ENCODE data around the gene TMEM204. TPM values are rescaled to one million over a fixed set of nuclear protein-coding genes. Genes with fewer than 3 reads are reported as not detected.

TMEM204 gene
- total RNA-seq, 4 donors from 2014 or later = 9.4 to 22.5 (median 13.3) TPM

DNA sequence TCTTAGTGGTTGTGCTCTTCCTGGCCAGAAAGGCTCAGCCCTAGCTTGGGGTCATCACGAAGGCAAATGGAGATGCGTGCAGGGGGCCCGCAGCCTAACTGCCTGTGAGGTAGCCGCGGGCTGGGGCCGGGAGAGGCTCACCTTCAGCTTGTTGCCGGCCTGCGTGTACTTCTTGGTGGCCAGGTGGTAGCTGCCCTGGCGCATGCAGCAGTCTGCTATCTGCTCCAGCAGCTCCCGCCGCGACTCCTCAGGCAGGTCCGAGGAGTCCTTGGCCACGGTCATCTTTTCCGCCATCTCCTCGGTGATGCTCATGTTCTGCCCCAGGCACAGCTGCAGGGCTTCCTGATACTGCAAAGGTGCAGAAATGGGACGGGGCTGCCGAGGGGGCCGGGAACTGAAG lies 13.0 kb upstream of the TMEM204 start:
- Histone ChIP-seq H3K36me3 (no peaks in the 10 kb centered on the region), H3K27ac (no peak overlapping the region), H3K9me3 (no peaks in the 10 kb centered on the region), H3K4me3 (no peak overlapping the region), H3K27me3 (no peaks in the 10 kb centered on the region), H3K4me1 (no peaks in the 10 kb centered on the region)
- in situ Hi-C loops (cut with MboI; ENCODE audit: low pct_ligation_motif_present in 1 of 4, low pct_unique_long_range_greater_than_20kb in 1 of 4, low sequenced_read_pairs in 3 of 4) = no loop called here
- no peak for TF ChIP-seq EP300 (IDR thresholded peaks at IDR 0.05; ENCODE audit: low read depth)
- TF ChIP-seq, protein P1, sequence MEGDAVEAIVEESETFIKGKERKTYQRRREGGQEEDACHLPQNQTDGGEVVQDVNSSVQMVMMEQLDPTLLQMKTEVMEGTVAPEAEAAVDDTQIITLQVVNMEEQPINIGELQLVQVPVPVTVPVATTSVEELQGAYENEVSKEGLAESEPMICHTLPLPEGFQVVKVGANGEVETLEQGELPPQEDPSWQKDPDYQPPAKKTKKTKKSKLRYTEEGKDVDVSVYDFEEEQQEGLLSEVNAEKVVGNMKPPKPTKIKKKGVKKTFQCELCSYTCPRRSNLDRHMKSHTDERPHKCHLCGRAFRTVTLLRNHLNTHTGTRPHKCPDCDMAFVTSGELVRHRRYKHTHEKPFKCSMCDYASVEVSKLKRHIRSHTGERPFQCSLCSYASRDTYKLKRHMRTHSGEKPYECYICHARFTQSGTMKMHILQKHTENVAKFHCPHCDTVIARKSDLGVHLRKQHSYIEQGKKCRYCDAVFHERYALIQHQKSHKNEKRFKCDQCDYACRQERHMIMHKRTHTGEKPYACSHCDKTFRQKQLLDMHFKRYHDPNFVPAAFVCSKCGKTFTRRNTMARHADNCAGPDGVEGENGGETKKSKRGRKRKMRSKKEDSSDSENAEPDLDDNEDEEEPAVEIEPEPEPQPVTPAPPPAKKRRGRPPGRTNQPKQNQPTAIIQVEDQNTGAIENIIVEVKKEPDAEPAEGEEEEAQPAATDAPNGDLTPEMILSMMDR (IDR thresholded peaks at IDR 0.05) = no peak
- TF ChIP-seq POLR2AphosphoS5 (IDR thresholded peaks at IDR 0.05) = no peak
- TF ChIP-seq POLR2A (IDR thresholded peaks at IDR 0.05) = no peak
- WGBS, 2 donors (ENCODE audit: low coverage in 1 of 2) = 90% methylated on average over 14 of the region's 19 CpGs; no CpG with 5 or more reads in 1 of the 2 donors
- intact Hi-C loops (cut with DNase I; ENCODE audit: low total_unique reads) = no loop called here
- no peak for DNase-seq

DNA sequence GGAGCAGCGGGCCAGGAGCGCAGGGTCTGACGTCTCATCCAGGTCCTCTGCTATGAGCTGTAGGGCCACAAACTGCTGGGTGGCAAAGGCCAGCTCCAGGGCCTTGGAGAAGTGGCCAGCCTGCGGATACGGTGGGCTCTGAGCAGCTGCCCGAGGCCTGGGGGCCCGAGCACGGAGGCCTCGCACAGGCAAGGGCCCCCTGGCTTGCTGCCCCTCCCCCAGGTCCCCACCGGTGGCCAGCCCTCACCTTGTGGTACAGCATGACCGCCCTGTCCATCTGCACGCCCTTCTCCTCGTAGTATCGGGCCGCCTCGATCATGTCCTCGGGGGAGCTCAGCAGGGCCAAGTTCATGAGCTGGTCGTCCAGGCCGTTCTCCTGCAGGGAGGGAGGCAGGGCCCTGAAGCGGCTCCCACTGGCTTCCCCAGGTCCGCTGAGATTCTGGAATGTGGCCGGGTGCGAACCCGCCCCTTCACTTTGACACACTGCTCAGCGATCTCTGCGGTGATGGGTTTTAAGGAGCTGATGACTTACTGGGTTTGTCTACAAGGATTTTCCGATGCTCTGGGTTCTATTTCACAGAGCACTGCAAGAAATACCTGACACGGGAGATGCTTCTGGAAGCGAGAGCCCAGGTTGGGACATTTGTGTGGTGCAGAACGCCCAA lies 9.8 kb upstream of the TMEM204 start:
- in situ Hi-C loops (cut with MboI; ENCODE audit: low pct_ligation_motif_present in 1 of 4, low pct_unique_long_range_greater_than_20kb in 1 of 4, low sequenced_read_pairs in 3 of 4) (no loop called here), intact Hi-C loops (cut with DNase I; ENCODE audit: low total_unique reads) (no loop called here)
- TF ChIP-seq POLR2A (IDR thresholded peaks at IDR 0.05) = no peak
- no peak for TF ChIP-seq EP300 (IDR thresholded peaks at IDR 0.05; ENCODE audit: low read depth)
- TF ChIP-seq POLR2AphosphoS5 (IDR thresholded peaks at IDR 0.05) = no peak
- TF ChIP-seq, protein P1 (IDR thresholded peaks at IDR 0.05) = no peak
- no peaks in the 10 kb centered on the region for H3K4me1 ChIP-seq
- H3K4me3 ChIP-seq = no peak overlapping the region
- no peak overlapping the region for H3K27ac ChIP-seq
- WGBS, 2 donors (ENCODE audit: low coverage in 1 of 2) = 80 to 95% methylated on average over 1 to 30 of the region's 30 CpGs
- H3K27me3 ChIP-seq = no peaks in the 10 kb centered on the region
- DNase-seq = no peak
- H3K36me3 ChIP-seq = no peaks in the 10 kb centered on the region
- H3K9me3 ChIP-seq = no peaks in the 10 kb centered on the region

DNA sequence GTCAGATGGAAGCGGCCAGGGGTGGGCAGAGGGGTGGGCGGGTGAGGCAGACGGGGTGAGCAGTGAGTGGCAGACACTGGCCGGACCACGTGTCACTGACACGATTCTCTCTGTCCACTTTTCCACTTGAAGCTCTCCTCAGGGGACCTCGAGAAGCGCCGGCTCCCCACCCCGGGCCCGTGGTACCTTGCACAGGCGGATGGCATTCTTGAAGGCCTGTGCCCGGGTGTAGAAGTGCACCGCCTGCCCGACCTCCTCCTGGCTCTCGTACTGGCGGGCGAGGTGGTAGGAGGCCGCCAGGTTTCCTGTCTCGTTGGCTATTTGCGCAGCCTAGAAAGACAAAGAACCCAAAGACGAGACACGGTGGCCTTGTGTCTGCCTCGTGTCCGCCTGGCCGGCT lies 9.1 kb upstream of the TMEM204 start:
- in situ Hi-C loops (cut with MboI; ENCODE audit: low pct_ligation_motif_present in 1 of 4, low pct_unique_long_range_greater_than_20kb in 1 of 4, low sequenced_read_pairs in 3 of 4) (no loop called here), intact Hi-C loops (cut with DNase I; ENCODE audit: low total_unique reads) (no loop called here)
- Histone ChIP-seq H3K36me3 (no peaks in the 10 kb centered on the region), H3K4me3 (no peak overlapping the region), H3K27ac (no peak overlapping the region), H3K27me3 (no peaks in the 10 kb centered on the region), H3K4me1 (no peaks in the 10 kb centered on the region), H3K9me3 (no peaks in the 10 kb centered on the region)
- no peak for DNase-seq
- WGBS, 2 donors (ENCODE audit: low coverage in 1 of 2) = 91% methylated on average over 23 of the region's 26 CpGs; no CpG with 5 or more reads in 1 of the 2 donors
- no peak for TF ChIP-seq POLR2A (IDR thresholded peaks at IDR 0.05)
- TF ChIP-seq EP300 (IDR thresholded peaks at IDR 0.05; ENCODE audit: low read depth) = no peak
- TF ChIP-seq, protein P1 (IDR thresholded peaks at IDR 0.05) = no peak
- no peak for TF ChIP-seq POLR2AphosphoS5 (IDR thresholded peaks at IDR 0.05)

DNA sequence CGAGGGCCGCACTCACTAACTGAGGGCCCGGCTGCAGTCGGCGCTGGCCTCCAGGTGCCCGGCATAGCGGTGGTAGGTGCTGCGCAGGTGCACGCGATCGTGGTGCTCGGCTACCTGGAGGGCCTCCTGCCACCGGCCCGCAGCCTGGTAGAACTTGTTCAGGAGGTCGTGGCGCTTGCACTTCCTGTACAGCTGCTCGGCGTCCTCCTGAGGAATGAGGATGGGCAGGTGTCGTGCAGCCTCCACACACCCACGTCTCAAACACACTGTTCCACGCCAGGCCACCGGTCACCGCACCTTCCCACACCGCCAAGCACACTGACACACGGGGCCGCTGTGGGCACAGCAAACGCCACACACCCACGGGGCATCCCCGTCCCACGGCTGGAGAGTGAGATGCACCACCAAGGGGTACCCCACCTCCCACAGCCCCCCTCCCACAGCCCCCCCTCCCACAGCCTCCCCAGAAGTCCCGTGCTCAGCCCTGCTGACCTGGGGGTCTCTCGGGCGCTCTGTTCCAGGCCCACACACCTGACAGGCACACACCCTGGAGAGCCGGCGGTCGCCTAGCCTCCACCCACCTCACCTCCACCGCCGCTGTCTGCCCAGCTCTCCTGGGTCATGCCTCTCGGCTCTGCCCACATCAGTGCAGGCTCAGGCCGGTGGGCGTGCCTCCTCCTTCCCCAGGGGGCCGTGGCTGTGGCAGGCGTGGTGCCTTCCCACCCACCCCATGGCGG lies 7.4 kb upstream of the TMEM204 start:
- H3K4me1 ChIP-seq = peaks cover 0 to 7% (median 2%) of the 10 kb centered on the region in 4 donors
- no peaks in the 10 kb centered on the region for H3K27me3 ChIP-seq
- TF ChIP-seq, protein P1 (IDR thresholded peaks at IDR 0.05) = no peak
- TF ChIP-seq POLR2A (IDR thresholded peaks at IDR 0.05) (no peak), POLR2AphosphoS5 (IDR thresholded peaks at IDR 0.05) (no peak), EP300 (IDR thresholded peaks at IDR 0.05; ENCODE audit: low read depth) (no peak)
- WGBS, 2 donors (ENCODE audit: low coverage in 1 of 2) = 86 to 90% methylated on average over 2 to 30 of the region's 44 CpGs
- in situ Hi-C loops (cut with MboI; ENCODE audit: low pct_ligation_motif_present in 1 of 4, low pct_unique_long_range_greater_than_20kb in 1 of 4, low sequenced_read_pairs in 3 of 4) (no loop called here), intact Hi-C loops (cut with DNase I; ENCODE audit: low total_unique reads) (no loop called here)
- no peaks in the 10 kb centered on the region for H3K36me3 ChIP-seq
- no peak overlapping the region for H3K27ac ChIP-seq
- no peak overlapping the region for H3K4me3 ChIP-seq
- no peak for DNase-seq
- H3K9me3 ChIP-seq = no peaks in the 10 kb centered on the region

Data from transverse colon (tissue), 4 donors.